C4-2B (cell line): ENCODE measurements around the gene SNTB2.

ENCODE experiments used
- ZFX ChIP-seq: fragments of 450-650 bp; IDR thresholded peaks from 2 replicates; pipeline ENCODE4 v1.6.1; 2017
- TF ChIP-seq, protein P1 (sequence below): fragments of 450-650 bp; conservative IDR thresholded peaks from 2 replicates; pipeline ENCODE4 v1.5.1; 2017; ENCODE audit warnings: mild to moderate bottlenecking

DNA sequence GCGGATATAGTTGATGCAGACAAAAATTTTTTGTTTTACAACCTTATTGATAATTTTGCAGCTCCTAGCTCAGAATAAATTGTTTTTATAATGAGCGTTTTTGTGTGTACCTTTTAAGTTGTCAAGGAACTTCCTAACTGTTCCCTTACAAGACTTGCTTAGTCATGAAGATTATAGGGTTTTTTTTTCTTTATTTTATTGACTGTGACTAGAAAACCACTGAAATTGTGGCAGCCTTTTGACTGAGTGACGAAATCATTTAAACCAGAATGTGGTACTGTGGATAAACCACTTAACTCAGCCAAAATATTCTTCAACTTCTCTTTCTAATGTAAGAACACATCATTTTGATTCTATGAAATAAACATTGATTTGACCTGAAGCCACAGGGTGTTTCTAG is 83.4 kb downstream of the SNTB2 start:
- TF ChIP-seq, protein P1, sequence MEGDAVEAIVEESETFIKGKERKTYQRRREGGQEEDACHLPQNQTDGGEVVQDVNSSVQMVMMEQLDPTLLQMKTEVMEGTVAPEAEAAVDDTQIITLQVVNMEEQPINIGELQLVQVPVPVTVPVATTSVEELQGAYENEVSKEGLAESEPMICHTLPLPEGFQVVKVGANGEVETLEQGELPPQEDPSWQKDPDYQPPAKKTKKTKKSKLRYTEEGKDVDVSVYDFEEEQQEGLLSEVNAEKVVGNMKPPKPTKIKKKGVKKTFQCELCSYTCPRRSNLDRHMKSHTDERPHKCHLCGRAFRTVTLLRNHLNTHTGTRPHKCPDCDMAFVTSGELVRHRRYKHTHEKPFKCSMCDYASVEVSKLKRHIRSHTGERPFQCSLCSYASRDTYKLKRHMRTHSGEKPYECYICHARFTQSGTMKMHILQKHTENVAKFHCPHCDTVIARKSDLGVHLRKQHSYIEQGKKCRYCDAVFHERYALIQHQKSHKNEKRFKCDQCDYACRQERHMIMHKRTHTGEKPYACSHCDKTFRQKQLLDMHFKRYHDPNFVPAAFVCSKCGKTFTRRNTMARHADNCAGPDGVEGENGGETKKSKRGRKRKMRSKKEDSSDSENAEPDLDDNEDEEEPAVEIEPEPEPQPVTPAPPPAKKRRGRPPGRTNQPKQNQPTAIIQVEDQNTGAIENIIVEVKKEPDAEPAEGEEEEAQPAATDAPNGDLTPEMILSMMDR: no peak
- TF ChIP-seq ZFX: no peak
